IMR-90 (cell line): ENCODE results near the gene FAM193A. TPM values are rescaled to one million over a fixed set of nuclear protein-coding genes. Genes with fewer than 3 reads are reported as not detected.

Source experiments
- ATAC-seq: fragments of 200-7000 bp; cut with Tn5 transposase; 2 replicates; pipeline ENCODE4 v1.9.1; 2020; ENCODE audit warnings: low read depth, mild to moderate bottlenecking, moderate library complexity
- BruUV-seq: library from RNA; stranded (reverse); fragments of 400-500 nt; replicated peaks from 2 replicates; lab custom pipeline; 2021; lab: Mats Ljungman, UMichigan
- CTCF ChIA-PET: fragments of 300-600 bp; formaldehyde crosslinking; extraction: SDS; loops from one replicate; lab custom pipeline; 2021; ENCODE audit warnings: antibody characterized with exemption; lab: Yijun Ruan, JAX
- POLR2A ChIA-PET: fragments of 300-600 bp; sonication (Branson Sonifier 250); formaldehyde crosslinking; loops from one replicate; lab custom pipeline; 2022; ENCODE audit warnings: antibody characterized with exemption; ENCODE audit not compliant: unreplicated experiment; lab: Charles Lee
- DNase-seq: peaks from one replicate; pipeline ENCODE4 v3.0.0; 2013
- H2AFZ ChIP-seq: replicated peaks from 2 replicates; pipeline ENCODE3; 2013; ENCODE audit warnings: low read length, mild to moderate bottlenecking; ENCODE audit not compliant: poor library complexity
- H2AK5ac ChIP-seq: 2 replicates; pipeline ENCODE4 v1.6.1; 2013; ENCODE audit warnings: low read depth, low read length, inconsistent platforms
- H2AK9ac ChIP-seq: replicated peaks from 2 replicates; pipeline ENCODE3; 2013; ENCODE audit warnings: mild to moderate bottlenecking, low read depth, low read length, moderate library complexity; ENCODE audit not compliant: poor library complexity
- H2BK120ac ChIP-seq: 2 replicates; pipeline ENCODE4 v1.6.1; 2013; ENCODE audit warnings: low read depth, low read length, inconsistent platforms
- H2BK15ac ChIP-seq: 3 replicates; pipeline ENCODE4 v1.6.1; 2013; ENCODE audit warnings: low read depth, low read length, inconsistent platforms
- H2BK20ac ChIP-seq: 2 replicates; pipeline ENCODE4 v1.6.1; 2013; ENCODE audit warnings: low read depth, mild to moderate bottlenecking, inconsistent platforms, low read length, moderate library complexity
- H2BK5ac ChIP-seq: 2 replicates; pipeline ENCODE4 v1.6.1; 2013; ENCODE audit warnings: mild to moderate bottlenecking, low read depth, low read length, inconsistent platforms; ENCODE audit not compliant: poor library complexity, severe bottlenecking
- H3K14ac ChIP-seq: replicated peaks from 2 replicates; pipeline ENCODE4 v1.6.1; 2013; ENCODE audit warnings: low read depth, low read length, inconsistent platforms
- H3K18ac ChIP-seq: 2 replicates; pipeline ENCODE4 v1.6.1; 2013; ENCODE audit warnings: low read depth, low read length, control low read depth
- H3K23ac ChIP-seq: 2 replicates; pipeline ENCODE4 v1.6.1; 2013; ENCODE audit warnings: low read depth, low read length, inconsistent platforms
- H3K27ac ChIP-seq: 2 replicates; pipeline ENCODE4 v1.5.1; 2013; ENCODE audit warnings: mild to moderate bottlenecking, control low read depth, low read length; ENCODE audit not compliant: insufficient read depth
- H3K27me3 ChIP-seq: 2 replicates; pipeline ENCODE4 v1.6.1; 2013; ENCODE audit warnings: low read length; ENCODE audit not compliant: control insufficient read depth, insufficient read depth
- H3K36me3 ChIP-seq: 2 replicates; pipeline ENCODE4 v1.6.1; 2013; ENCODE audit warnings: low read length, mixed read lengths; ENCODE audit not compliant: control insufficient read depth, insufficient read depth
- H3K4ac ChIP-seq: 2 replicates; pipeline ENCODE4 v1.6.1; 2013; ENCODE audit warnings: low read depth, low read length, inconsistent platforms
- H3K4me1 ChIP-seq: 2 replicates; pipeline ENCODE4 v1.6.1; 2013; ENCODE audit warnings: low read length, mixed read lengths; ENCODE audit not compliant: control insufficient read depth, insufficient read depth
- H3K4me2 ChIP-seq: 2 replicates; pipeline ENCODE4 v1.6.1; 2013; ENCODE audit warnings: low read depth, mild to moderate bottlenecking, control low read depth, low read length, moderate library complexity
- H3K4me3 ChIP-seq: 2 replicates; pipeline ENCODE4 v1.5.1; 2013; ENCODE audit warnings: low read depth, mild to moderate bottlenecking, control low read depth, low read length, moderate library complexity; ENCODE audit not compliant: insufficient read depth
- H3K56ac ChIP-seq: 2 replicates; pipeline ENCODE4 v1.6.1; 2013; ENCODE audit warnings: low read length, inconsistent platforms; ENCODE audit not compliant: insufficient read depth; ENCODE audit errors: extremely low read depth
- H3K79me1 ChIP-seq, 2 experiments: 2 replicates each; pipeline ENCODE4 v1.6.1; 2013; ENCODE audit warnings: low read length in 2 of 2, inconsistent platforms in 1 of 2, low read depth in 1 of 2
- H3K9ac ChIP-seq: 2 replicates; pipeline ENCODE4 v1.6.1; 2013; ENCODE audit warnings: low read depth, low read length, control low read depth
- H3K9me1 ChIP-seq: 2 replicates; pipeline ENCODE4 v1.6.1; 2013; ENCODE audit warnings: low read length, inconsistent platforms; ENCODE audit not compliant: insufficient read depth
- H3K9me3 ChIP-seq: 2 replicates; pipeline ENCODE4 v1.6.1; 2013; ENCODE audit warnings: low read length; ENCODE audit not compliant: control insufficient read depth, insufficient read depth
- H4K20me1 ChIP-seq: 2 replicates; pipeline ENCODE4 v1.6.1; 2013; ENCODE audit warnings: low read length, inconsistent platforms; ENCODE audit not compliant: insufficient read depth
- H4K5ac ChIP-seq: 2 replicates; pipeline ENCODE4 v1.6.1; 2013; ENCODE audit warnings: mild to moderate bottlenecking, low read depth, low read length, control low read depth
- H4K8ac ChIP-seq, 2 experiments: 2 replicates each; pipeline ENCODE4 v1.6.1; 2013; ENCODE audit warnings: low read depth in 2 of 2, low read length in 2 of 2, control low read depth in 1 of 2, inconsistent platforms in 1 of 2
- H4K91ac ChIP-seq: 2 replicates; pipeline ENCODE4 v1.6.1; 2013; ENCODE audit warnings: low read depth, low read length, inconsistent platforms; ENCODE audit not compliant: insufficient read depth
- CEBPB ChIP-seq: IDR thresholded peaks from 2 replicates; pipeline ENCODE4 v1.6.1; 2012; ENCODE audit warnings: low read depth, low read length, improper control_type of control experiment
- CHD1 ChIP-seq: IDR thresholded peaks from 2 replicates; pipeline ENCODE4 v1.6.1; 2012; ENCODE audit warnings: low read depth, low read length, improper control_type of control experiment
- FOS ChIP-seq: fragments of 150-350 bp; IDR thresholded peaks from 2 replicates; pipeline ENCODE4 v1.6.1; 2016; ENCODE audit warnings: low read depth, low read length
- MAFK ChIP-seq: IDR thresholded peaks from 2 replicates; pipeline ENCODE4 v1.6.1; 2012; ENCODE audit warnings: low read depth, low read length, improper control_type of control experiment
- POLR2A ChIP-seq: IDR thresholded peaks from 2 replicates; pipeline ENCODE4 v1.6.1; 2012; ENCODE audit warnings: mild to moderate bottlenecking, low read depth, low read length
- RAD21 ChIP-seq: IDR thresholded peaks from 2 replicates; pipeline ENCODE4 v1.6.1; 2012; ENCODE audit warnings: low read length, improper control_type of control experiment
- RFX5 ChIP-seq: IDR thresholded peaks from 2 replicates; pipeline ENCODE4 v1.8.0; 2012; ENCODE audit warnings: low read depth, mild to moderate bottlenecking, low read length, moderate library complexity
- SMC3 ChIP-seq: fragments of 150-350 bp; IDR thresholded peaks from 2 replicates; pipeline ENCODE4 v1.6.1; 2016; ENCODE audit warnings: low read depth, mild to moderate bottlenecking, antibody characterized with exemption, low read length, moderate library complexity
- WGBS, 2 experiments: methylation state at CpG; one replicate each; pipeline versions ENCODE4 v1.1.5 to v1.1.7; 2013; ENCODE audit warnings: missing lambda C conversion rate in 2 of 2; ENCODE audit not compliant: insufficient read length in 1 of 2; ENCODE audit errors: extremely low coverage in 2 of 2; 5-methylcytosine and 5-hydroxymethylcytosine counted together
- dilution Hi-C: fragments of 300-500 bp; cut with HindIII; formaldehyde crosslinking; loops from one replicate; pipeline ENCODE4 v1.14.3; 2018; ENCODE audit warnings: low sequenced_read_pairs; ENCODE audit not compliant: unreplicated experiment
- in situ Hi-C: fragments of 300-500 bp; cut with MboI; formaldehyde crosslinking; loops from 3 replicates; pipeline ENCODE4 v1.14.3; 2019; ENCODE audit warnings: low sequenced_read_pairs, inconsistent platforms, mixed read lengths
- intact Hi-C: fragments of 100-400 bp; cut with micrococcal nuclease; formaldehyde crosslinking; loops from 2 replicates; pipeline ENCODE4 v1.10.0; 2022
- polyA plus RNA-seq, 3 experiments: library from polyadenylated mRNA; depleted of rRNA; stranded (reverse); fragments of >200 nt; gene quantifications; 2 replicates each; pipeline ENCODE4 v1.2.3, GENCODE V29; 2012; ENCODE audit warnings: low replicate concordance in 1 of 3
- total RNA-seq: library from RNA; depleted of rRNA; stranded (reverse); fragments of >200 nt; gene quantifications from 2 replicates; pipeline ENCODE4 v1.2.3, GENCODE V29; 2012
- TF ChIP-seq, protein P1 (sequence below): fragments of 150-350 bp; IDR thresholded peaks from 2 replicates; pipeline ENCODE4 v1.6.1; 2017; ENCODE audit warnings: mild to moderate bottlenecking, antibody characterized with exemption, low read length, low read depth
- TF ChIP-seq, protein P2 (sequence below): conservative IDR thresholded peaks from 2 replicates; pipeline ENCODE4 v1.5.1; 2012; ENCODE audit warnings: mild to moderate bottlenecking, low read depth, low read length, improper control_type of control experiment

Gene FAM193A
- total and polyA plus RNA-seq, 2 of the 4 experiments (the other 2 are of a cell fraction): 6.8 to 11.0 TPM

DNA sequence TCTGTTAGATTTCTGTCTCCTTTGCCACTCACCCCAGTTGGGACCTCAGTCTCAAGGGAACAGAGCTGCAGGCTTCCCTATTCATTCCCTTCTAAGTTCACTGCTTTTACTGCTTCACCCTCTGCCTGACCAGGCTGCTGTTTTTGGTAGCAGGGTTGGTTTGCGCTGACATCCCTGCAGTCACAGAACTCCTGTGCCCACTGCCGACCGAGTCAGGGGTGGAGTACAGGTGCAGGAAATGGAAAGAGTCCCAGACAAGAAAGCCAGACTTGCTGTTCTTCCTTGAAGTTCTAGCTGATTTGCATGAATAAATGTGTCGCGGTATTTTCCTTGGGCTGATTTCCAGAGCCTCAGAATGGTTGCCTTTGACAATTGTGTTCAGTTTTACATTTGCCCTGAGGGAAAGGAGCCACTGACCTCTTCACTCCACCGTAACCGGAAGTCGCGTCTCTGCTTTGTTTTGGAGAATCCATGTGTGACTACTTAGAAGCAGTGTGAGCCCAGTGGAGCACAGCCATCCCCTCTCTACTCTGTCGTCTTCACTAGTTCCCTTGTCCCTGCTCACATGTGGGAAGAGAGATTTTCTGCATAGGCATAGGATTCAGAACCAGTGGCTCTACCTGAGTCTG, 134.9 kb downstream of the FAM193A start:
- Histone ChIP-seq H3K9me3 (no peaks in the 10 kb centered on the region), H3K36me3 (peaks cover 33% of the 10 kb centered on the region), H3K56ac (no peak overlapping the region), H2BK120ac (no peak overlapping the region), H3K79me1 (peaks cover 38 to 65% of the 10 kb centered on the region in 2 experiments), H4K20me1 (0 out of 2 replicates have a peak, but pooled peaks cover 9% of the 10 kb centered on the region), H4K5ac (no peak overlapping the region), H3K9me1 (peaks cover 12% of the 10 kb centered on the region), H2BK15ac (no peak overlapping the region), H3K4me1 (0 out of 2 replicates have a peak, but pooled peaks cover 2% of the 10 kb centered on the region), H4K8ac (no peak overlapping the region), H3K14ac (no peak overlapping the region), H3K18ac (no peak overlapping the region), H2AFZ (no peak overlapping the region), H2BK5ac (no peak overlapping the region), H3K27ac (no peak overlapping the region), H2AK9ac (no peak overlapping the region), H2AK5ac (no peak overlapping the region), H3K9ac (no peak overlapping the region), H4K91ac (no peak overlapping the region), H3K4me3 (no peak overlapping the region), H3K4me2 (no peak overlapping the region), H3K27me3 (no peaks in the 10 kb centered on the region), H2BK20ac (no peak overlapping the region), H3K23ac (no peak overlapping the region), H3K4ac (no peak overlapping the region)
- DNase-seq: no peak
- BruUV-seq: no TSS peak
- intact Hi-C loops (no loop called here), in situ Hi-C loops (no loop called here), dilution Hi-C loops (no loop called here)
- ChIA-PET CTCF (no interaction called here), POLR2A (no interaction called here)
- TF ChIP-seq, protein P1, sequence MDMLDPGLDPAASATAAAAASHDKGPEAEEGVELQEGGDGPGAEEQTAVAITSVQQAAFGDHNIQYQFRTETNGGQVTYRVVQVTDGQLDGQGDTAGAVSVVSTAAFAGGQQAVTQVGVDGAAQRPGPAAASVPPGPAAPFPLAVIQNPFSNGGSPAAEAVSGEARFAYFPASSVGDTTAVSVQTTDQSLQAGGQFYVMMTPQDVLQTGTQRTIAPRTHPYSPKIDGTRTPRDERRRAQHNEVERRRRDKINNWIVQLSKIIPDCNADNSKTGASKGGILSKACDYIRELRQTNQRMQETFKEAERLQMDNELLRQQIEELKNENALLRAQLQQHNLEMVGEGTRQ: no peak
- TF ChIP-seq POLR2A (no peak), CHD1 (no peak), CEBPB (no peak), FOS (no peak), SMC3 (no peak), MAFK (no peak), RAD21 (no peak), RFX5 (no peak)
- TF ChIP-seq, protein P2, sequence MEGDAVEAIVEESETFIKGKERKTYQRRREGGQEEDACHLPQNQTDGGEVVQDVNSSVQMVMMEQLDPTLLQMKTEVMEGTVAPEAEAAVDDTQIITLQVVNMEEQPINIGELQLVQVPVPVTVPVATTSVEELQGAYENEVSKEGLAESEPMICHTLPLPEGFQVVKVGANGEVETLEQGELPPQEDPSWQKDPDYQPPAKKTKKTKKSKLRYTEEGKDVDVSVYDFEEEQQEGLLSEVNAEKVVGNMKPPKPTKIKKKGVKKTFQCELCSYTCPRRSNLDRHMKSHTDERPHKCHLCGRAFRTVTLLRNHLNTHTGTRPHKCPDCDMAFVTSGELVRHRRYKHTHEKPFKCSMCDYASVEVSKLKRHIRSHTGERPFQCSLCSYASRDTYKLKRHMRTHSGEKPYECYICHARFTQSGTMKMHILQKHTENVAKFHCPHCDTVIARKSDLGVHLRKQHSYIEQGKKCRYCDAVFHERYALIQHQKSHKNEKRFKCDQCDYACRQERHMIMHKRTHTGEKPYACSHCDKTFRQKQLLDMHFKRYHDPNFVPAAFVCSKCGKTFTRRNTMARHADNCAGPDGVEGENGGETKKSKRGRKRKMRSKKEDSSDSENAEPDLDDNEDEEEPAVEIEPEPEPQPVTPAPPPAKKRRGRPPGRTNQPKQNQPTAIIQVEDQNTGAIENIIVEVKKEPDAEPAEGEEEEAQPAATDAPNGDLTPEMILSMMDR: no peak
- WGBS, 2 experiments: no CpG with 5 or more reads among the region's 10 CpGs
- ATAC-seq: no peak
